OCI-LY3 (cell line): ENCODE measurements around the gene EDRF1.

Source experiments
- CTCF ChIP-seq: fragments of 200-600, 300-600 bp; sonication (generic); IDR thresholded peaks from 2 replicates; pipeline ENCODE4 v1.5.1; 2014; ENCODE audit warnings: antibody characterized with exemption, low read length, low read depth
- EZH2phosphoT487 ChIP-seq: fragments of 200-600 bp; shearing (Covaris generic); IDR thresholded peaks from 2 replicates; pipeline ENCODE4 v1.6.1; 2018; ENCODE audit warnings: antibody characterized with exemption, mixed run types, low read depth

GRCh38 chr10:125802131-125802530 is 82.6 kb downstream of the EDRF1 start:
- no peak for TF ChIP-seq CTCF
- no peak for TF ChIP-seq EZH2phosphoT487
